IPS-NIHi11 (cell line): ENCODE results near the gene MGAT5.

Source experiments
- DNase-seq: peaks from one replicate; pipeline ENCODE4 v3.0.0; 2012; ENCODE audit warnings: mixed read lengths, low spot score

The MGAT5 gene

GRCh38 chr2:134399096-134399495 lies 145.2 kb downstream of the MGAT5 start:
- no peak for DNase-seq

GRCh38 chr2:134401081-134401497 lies 147.2 kb downstream of the MGAT5 start:
- DNase-seq, result no peak

- DNase-seq, result no peak
Measured at GRCh38 chr2:134401789-134402188, 147.9 kb downstream of the MGAT5 start.

GRCh38 chr2:134402410-134402809 lies 148.5 kb downstream of the MGAT5 start:
- no peak for DNase-seq

GRCh38 chr2:134405611-134406081 lies 151.8 kb downstream of the MGAT5 start:
- DNase-seq, result no peak

- no peak for DNase-seq
Measured at GRCh38 chr2:134406311-134406710, 152.4 kb downstream of the MGAT5 start.

- DNase-seq, result no peak
Measured at GRCh38 chr2:134406736-134407135, 152.9 kb downstream of the MGAT5 start.

- DNase-seq, result no peak
Measured at GRCh38 chr2:134407154-134407890, 153.4 kb downstream of the MGAT5 start.

GRCh38 chr2:134408386-134408785 lies 154.5 kb downstream of the MGAT5 start:
- no peak for DNase-seq

- DNase-seq, result no peak
Measured at GRCh38 chr2:134408791-134409190, 154.9 kb downstream of the MGAT5 start.

- DNase-seq, result no peak
Measured at GRCh38 chr2:134410006-134410405, 156.1 kb downstream of the MGAT5 start.

GRCh38 chr2:134410831-134411231 lies 157.0 kb downstream of the MGAT5 start:
- no peak for DNase-seq

- no peak for DNase-seq
Measured at GRCh38 chr2:134411279-134411827, 157.5 kb downstream of the MGAT5 start.

- peak; percentile 71 for DNase-seq
Measured at GRCh38 chr2:134411828-134412638, 158.2 kb downstream of the MGAT5 start.

- DNase-seq, result no peak
Measured at GRCh38 chr2:134412639-134412999, 158.7 kb downstream of the MGAT5 start.

GRCh38 chr2:134413430-134413829 lies 159.6 kb downstream of the MGAT5 start:
- DNase-seq, result no peak

- no peak for DNase-seq
Measured at GRCh38 chr2:134413912-134414311, 160.0 kb downstream of the MGAT5 start.

GRCh38 chr2:134416018-134416417 lies 162.1 kb downstream of the MGAT5 start:
- no peak for DNase-seq

- DNase-seq, result no peak
Measured at GRCh38 chr2:134416637-134417036, 162.8 kb downstream of the MGAT5 start.

GRCh38 chr2:134417968-134418582 lies 164.2 kb downstream of the MGAT5 start:
- DNase-seq, result no peak

GRCh38 chr2:134420259-134420658 lies 166.4 kb downstream of the MGAT5 start:
- no peak for DNase-seq

- DNase-seq, result no peak
Measured at GRCh38 chr2:134420920-134421319, 167.0 kb downstream of the MGAT5 start.
